Measurements from ENCODE around the gene CRYBA4. TPM values are rescaled to one million over a fixed set of nuclear protein-coding genes. Genes with fewer than 3 reads are reported as not detected.

CRYBA4 gene
- total RNA-seq, 2 experiments from 2014 or later: not detected

- Mint-ChIP-seq H3K4me3 (peak overlapping the region; percentile 86), H3K27me3 (no peaks in the 10 kb centered on the region), H3K27ac (peak overlapping the region; percentile 46), H3K4me1 (ENCODE audit: low read depth) (peaks cover 75% of the 10 kb centered on the region), H3K9me3 (no peaks in the 10 kb centered on the region), H3K36me3 (ENCODE audit: low read depth) (peaks cover 81% of the 10 kb centered on the region)
- ChIA-PET POLR2A (no interaction called here), CTCF (interaction anchor here (0.6 to 2.2 kb wide), 6 partner anchors 10 to 200 kb away, joined by 3 to 14 read pairs (median 3); no protein-coding TSS in a partner anchor)
- Histone ChIP-seq H3K4me1 (ENCODE audit: insufficient read depth, low read length) (peaks cover 69% of the 10 kb centered on the region), H3K36me3 (ENCODE audit: insufficient read depth, low read length) (peaks cover 47% of the 10 kb centered on the region), H3K27ac (ENCODE audit: low read depth in 1 of 2, low read length in 2 of 2) (no peak overlapping the region), H3K9me3 (ENCODE audit: control insufficient read depth in 1 of 2, insufficient read depth in 1 of 2, low read length in 2 of 2) (peaks cover 0 to 3% of the 10 kb centered on the region in 2 experiments), H3K4me3 (ENCODE audit: low read length) (no peak overlapping the region), H3K27me3 (ENCODE audit: control insufficient read depth in 1 of 2, insufficient read depth in 2 of 2, low read length in 2 of 2) (no peaks in the 10 kb centered on the region)
- DNase-seq: peak; percentile 43 to 82 (median 64)
- intact Hi-C loops (cut with DNase I, micrococcal nuclease): loop anchor here (2.0 to 10.0 kb wide), 2 partner anchors 78 to 1614 kb away; no protein-coding TSS in a partner anchor
- TF ChIP-seq CTCF (IDR thresholded peaks at IDR 0.05): peak; percentile 91
- ATAC-seq (ENCODE audit: poor library complexity): peak; percentile 88
These were observed 57.4 kb downstream of the CRYBA4 start for GRCh38 chr22:26679003-26679629.

Other genes with a start within 250 kb of the CRYBA4 start
- under 1 TPM; 0.70 to 0.85 TPM for gene ASPHD2, start 192.7 kb upstream of the CRYBA4 start, total RNA-seq
- 10 to 100 TPM; 61.6 to 67.0 TPM for gene HPS4, start 138.2 kb upstream of the CRYBA4 start, total RNA-seq
- gene SRRD, start 138.1 kb upstream of the CRYBA4 start, total RNA-seq: 10 to 100 TPM; 25.8 to 27.2 TPM
- gene TFIP11, start 109.5 kb upstream of the CRYBA4 start, total RNA-seq: 100 to 1,000 TPM; 111 TPM
- gene TPST2, start 31.8 kb upstream of the CRYBA4 start, total RNA-seq: 1 to 10 TPM; 7.2 to 7.4 TPM
- not detected for gene CRYBB1, start 3.9 kb upstream of the CRYBA4 start, total RNA-seq
- 10 to 100 TPM; 26.8 to 27.2 TPM for gene MIAT, start 35.6 kb downstream of the CRYBA4 start, total RNA-seq